IMR-90 (cell line): ENCODE results near the gene TAF1.
"Not testable (repeated sequence)": the region's sequence is repeated elsewhere in the genome, so short reads cannot be mapped to it uniquely, and the experiment has no call there.

Experiments
- BHLHE40 ChIP-seq: fragments of 150-350 bp; IDR thresholded peaks from 2 replicates; pipeline ENCODE4 v1.6.1; 2016; ENCODE audit warnings: mild to moderate bottlenecking, low read depth, low read length
- CHD1 ChIP-seq: IDR thresholded peaks from 2 replicates; pipeline ENCODE4 v1.6.1; 2012; ENCODE audit warnings: low read depth, low read length, improper control_type of control experiment
- MAZ ChIP-seq: IDR thresholded peaks from 2 replicates; pipeline ENCODE4 v1.6.1; 2012; ENCODE audit warnings: low read depth, mild to moderate bottlenecking, low read length, improper control_type of control experiment, moderate library complexity, borderline replicate concordance
- POLR2A ChIP-seq: IDR thresholded peaks from 2 replicates; pipeline ENCODE4 v1.6.1; 2012; ENCODE audit warnings: mild to moderate bottlenecking, low read depth, low read length
- RAD21 ChIP-seq: IDR thresholded peaks from 2 replicates; pipeline ENCODE4 v1.6.1; 2012; ENCODE audit warnings: low read length, improper control_type of control experiment
- RFX5 ChIP-seq: IDR thresholded peaks from 2 replicates; pipeline ENCODE4 v1.8.0; 2012; ENCODE audit warnings: low read depth, mild to moderate bottlenecking, low read length, moderate library complexity
- SMC3 ChIP-seq: fragments of 150-350 bp; IDR thresholded peaks from 2 replicates; pipeline ENCODE4 v1.6.1; 2016; ENCODE audit warnings: low read depth, mild to moderate bottlenecking, antibody characterized with exemption, low read length, moderate library complexity
- TF ChIP-seq, protein P1 (sequence below): conservative IDR thresholded peaks from 2 replicates; pipeline ENCODE4 v1.5.1; 2012; ENCODE audit warnings: mild to moderate bottlenecking, low read depth, low read length, improper control_type of control experiment
- TF ChIP-seq, protein P2 (sequence below): fragments of 150-350 bp; IDR thresholded peaks from 2 replicates; pipeline ENCODE4 v1.6.1; 2017; ENCODE audit warnings: mild to moderate bottlenecking, antibody characterized with exemption, low read length, low read depth

DNA sequence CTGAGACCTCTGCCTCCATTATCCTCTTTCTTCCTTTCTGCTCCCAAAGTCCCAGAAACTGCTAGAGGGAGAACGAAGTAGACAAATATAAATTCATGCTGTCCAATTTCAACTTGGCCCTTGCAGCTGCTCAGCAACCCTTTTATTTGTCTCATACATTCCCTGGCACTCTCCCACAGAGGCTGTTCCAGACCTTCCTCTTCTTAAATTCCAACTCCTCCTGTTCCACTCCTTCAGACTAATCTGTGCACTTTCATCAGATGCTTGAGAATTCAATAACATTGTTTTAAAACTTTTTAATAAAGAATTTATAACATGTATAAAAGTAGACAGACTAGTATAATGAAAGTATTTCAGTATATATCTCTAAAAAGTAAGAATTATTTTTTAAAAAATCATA lies 49.2 kb upstream of the TAF1 start:
- TF ChIP-seq, protein P1, sequence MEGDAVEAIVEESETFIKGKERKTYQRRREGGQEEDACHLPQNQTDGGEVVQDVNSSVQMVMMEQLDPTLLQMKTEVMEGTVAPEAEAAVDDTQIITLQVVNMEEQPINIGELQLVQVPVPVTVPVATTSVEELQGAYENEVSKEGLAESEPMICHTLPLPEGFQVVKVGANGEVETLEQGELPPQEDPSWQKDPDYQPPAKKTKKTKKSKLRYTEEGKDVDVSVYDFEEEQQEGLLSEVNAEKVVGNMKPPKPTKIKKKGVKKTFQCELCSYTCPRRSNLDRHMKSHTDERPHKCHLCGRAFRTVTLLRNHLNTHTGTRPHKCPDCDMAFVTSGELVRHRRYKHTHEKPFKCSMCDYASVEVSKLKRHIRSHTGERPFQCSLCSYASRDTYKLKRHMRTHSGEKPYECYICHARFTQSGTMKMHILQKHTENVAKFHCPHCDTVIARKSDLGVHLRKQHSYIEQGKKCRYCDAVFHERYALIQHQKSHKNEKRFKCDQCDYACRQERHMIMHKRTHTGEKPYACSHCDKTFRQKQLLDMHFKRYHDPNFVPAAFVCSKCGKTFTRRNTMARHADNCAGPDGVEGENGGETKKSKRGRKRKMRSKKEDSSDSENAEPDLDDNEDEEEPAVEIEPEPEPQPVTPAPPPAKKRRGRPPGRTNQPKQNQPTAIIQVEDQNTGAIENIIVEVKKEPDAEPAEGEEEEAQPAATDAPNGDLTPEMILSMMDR = not testable (repeated sequence)
- not testable (repeated sequence) for TF ChIP-seq POLR2A, RFX5, BHLHE40, CHD1, MAZ, RAD21, SMC3
- TF ChIP-seq, protein P2, sequence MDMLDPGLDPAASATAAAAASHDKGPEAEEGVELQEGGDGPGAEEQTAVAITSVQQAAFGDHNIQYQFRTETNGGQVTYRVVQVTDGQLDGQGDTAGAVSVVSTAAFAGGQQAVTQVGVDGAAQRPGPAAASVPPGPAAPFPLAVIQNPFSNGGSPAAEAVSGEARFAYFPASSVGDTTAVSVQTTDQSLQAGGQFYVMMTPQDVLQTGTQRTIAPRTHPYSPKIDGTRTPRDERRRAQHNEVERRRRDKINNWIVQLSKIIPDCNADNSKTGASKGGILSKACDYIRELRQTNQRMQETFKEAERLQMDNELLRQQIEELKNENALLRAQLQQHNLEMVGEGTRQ = not testable (repeated sequence)
